Gastrocnemius medialis (tissue), 4 donors: ENCODE measurements around the gene WDR64.
"Not testable (repeated sequence)": the region's sequence is repeated elsewhere in the genome, so short reads cannot be mapped to it uniquely, and the experiment has no call there.

Experiments used
- POLR2A ChIP-seq, 2 donors: fragments of 450-650 bp; IDR thresholded peaks; one replicate each; pipeline ENCODE4 v1.6.1; 2017; ENCODE audit warnings: antibody characterized with exemption in 2 of 2, mild to moderate bottlenecking in 2 of 2, moderate library complexity in 2 of 2
- TF ChIP-seq, protein P1 (sequence below), 5 experiments: fragments of 450-650 bp in 3 of 5; fragments of 200-600 bp in 2 of 5; sonication (generic) in 2 of 5; IDR thresholded peaks in 4 of 5; conservative IDR thresholded peaks in 1 of 5; 1 replicate in 4 of 5; 2 replicates in 1 of 5; pipeline ENCODE4 v1.5.1; 2016 to 2019; ENCODE audit warnings: antibody characterized with exemption in 5 of 5, mild to moderate bottlenecking in 3 of 5, moderate library complexity in 3 of 5

DNA sequence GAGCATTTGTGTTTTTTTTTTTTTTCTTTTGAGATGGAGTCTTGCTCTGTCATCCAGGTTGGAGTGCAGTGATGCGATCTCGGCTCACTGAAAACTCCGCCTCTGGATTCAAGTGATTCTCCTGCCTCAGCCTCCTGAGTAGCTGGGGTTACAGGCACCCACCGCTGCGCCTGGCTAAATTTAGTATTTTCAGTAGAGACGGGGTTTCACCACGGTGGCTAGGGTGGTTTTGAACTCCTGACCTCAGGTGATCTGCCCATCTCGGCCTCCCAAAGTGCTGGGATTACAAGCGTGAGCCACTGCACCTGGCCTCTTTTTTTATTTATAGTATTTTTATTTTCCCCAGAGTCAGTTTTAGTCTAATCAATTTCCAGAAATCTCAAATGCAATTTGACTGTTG, 174.5 kb downstream of the WDR64 start:
- TF ChIP-seq, protein P1, sequence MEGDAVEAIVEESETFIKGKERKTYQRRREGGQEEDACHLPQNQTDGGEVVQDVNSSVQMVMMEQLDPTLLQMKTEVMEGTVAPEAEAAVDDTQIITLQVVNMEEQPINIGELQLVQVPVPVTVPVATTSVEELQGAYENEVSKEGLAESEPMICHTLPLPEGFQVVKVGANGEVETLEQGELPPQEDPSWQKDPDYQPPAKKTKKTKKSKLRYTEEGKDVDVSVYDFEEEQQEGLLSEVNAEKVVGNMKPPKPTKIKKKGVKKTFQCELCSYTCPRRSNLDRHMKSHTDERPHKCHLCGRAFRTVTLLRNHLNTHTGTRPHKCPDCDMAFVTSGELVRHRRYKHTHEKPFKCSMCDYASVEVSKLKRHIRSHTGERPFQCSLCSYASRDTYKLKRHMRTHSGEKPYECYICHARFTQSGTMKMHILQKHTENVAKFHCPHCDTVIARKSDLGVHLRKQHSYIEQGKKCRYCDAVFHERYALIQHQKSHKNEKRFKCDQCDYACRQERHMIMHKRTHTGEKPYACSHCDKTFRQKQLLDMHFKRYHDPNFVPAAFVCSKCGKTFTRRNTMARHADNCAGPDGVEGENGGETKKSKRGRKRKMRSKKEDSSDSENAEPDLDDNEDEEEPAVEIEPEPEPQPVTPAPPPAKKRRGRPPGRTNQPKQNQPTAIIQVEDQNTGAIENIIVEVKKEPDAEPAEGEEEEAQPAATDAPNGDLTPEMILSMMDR (IDR thresholded peaks at IDR 0.05 in 4 of 5, conservative IDR thresholded peaks at IDR 0.05 in 1 of 5), result not testable (repeated sequence)
- not testable (repeated sequence) for TF ChIP-seq POLR2A (IDR thresholded peaks at IDR 0.05)
